SK-N-SH treated with all-trans-retinoic acid at 6 μM for 48 hours (cell line): ENCODE measurements around the gene FRMD4A.

Experiments
- ARNTL ChIP-seq: fragments of 450-650 bp; formaldehyde crosslinking; IDR thresholded peaks from 2 replicates; pipeline ENCODE4 v1.5.0; 2020; ENCODE audit warnings: low read depth, mild to moderate bottlenecking, moderate library complexity, borderline replicate concordance
- CSDC2 ChIP-seq: fragments of 250-450 bp; sonication (Bioruptor Pico); IDR thresholded peaks from 2 replicates; pipeline ENCODE4 v1.5.0; 2020; ENCODE audit warnings: mild to moderate bottlenecking, moderate library complexity
- OSR1 ChIP-seq: fragments of 250-450 bp; sonication (Bioruptor Pico); IDR thresholded peaks from 2 replicates; pipeline ENCODE4 v1.8.0; 2022; ENCODE audit warnings: moderate library complexity, mild to moderate bottlenecking, inconsistent platforms
- PPARA ChIP-seq: fragments of 250-450 bp; sonication (Bioruptor Pico); IDR thresholded peaks from 2 replicates; pipeline ENCODE4 v1.5.0; 2020; ENCODE audit warnings: mild to moderate bottlenecking, borderline replicate concordance
- SNAI2 ChIP-seq: fragments of 250-450 bp; sonication (Bioruptor Pico); IDR thresholded peaks from 2 replicates; pipeline ENCODE4 v1.5.0; 2020; ENCODE audit warnings: mild to moderate bottlenecking, moderate library complexity
- TCF4 ChIP-seq: fragments of 250-450 bp; sonication (Bioruptor Pico); IDR thresholded peaks from 2 replicates; pipeline ENCODE4 v1.8.0; 2021; ENCODE audit warnings: mild to moderate bottlenecking, moderate library complexity, borderline replicate concordance
- ZFP3 ChIP-seq: fragments of 250-450 bp; sonication (Bioruptor Pico); IDR thresholded peaks from 2 replicates; pipeline ENCODE4 v1.5.0; 2020; ENCODE audit warnings: mild to moderate bottlenecking, moderate library complexity
- ZFP30 ChIP-seq: fragments of 450-650 bp; formaldehyde crosslinking; IDR thresholded peaks from 2 replicates; pipeline ENCODE4 v1.5.0; 2022; ENCODE audit warnings: mild to moderate bottlenecking, moderate library complexity
- ZNF565 ChIP-seq: fragments of 450-650 bp; formaldehyde crosslinking; conservative IDR thresholded peaks from 2 replicates; pipeline ENCODE4 v1.5.0; 2020; ENCODE audit warnings: low read depth, mild to moderate bottlenecking, moderate library complexity
- ZNF8 ChIP-seq: fragments of 450-650 bp; formaldehyde crosslinking; IDR thresholded peaks from 2 replicates; pipeline ENCODE4 v1.5.0; 2020; ENCODE audit warnings: mild to moderate bottlenecking, moderate library complexity
- TF ChIP-seq, protein P1 (sequence below): fragments of 250-450 bp; sonication (Bioruptor Pico); IDR thresholded peaks from 2 replicates; pipeline ENCODE4 v1.8.0; 2020; ENCODE audit warnings: mild to moderate bottlenecking, moderate library complexity, borderline replicate concordance
- TF ChIP-seq, protein P2 (sequence below): fragments of 250-450 bp; sonication (Bioruptor Pico); IDR thresholded peaks from 2 replicates; pipeline ENCODE4 v1.5.1; 2020; ENCODE audit warnings: low read depth, mild to moderate bottlenecking, moderate library complexity
- TF ChIP-seq, protein P3 (sequence below): fragments of 250-450 bp; sonication (Bioruptor Pico); IDR thresholded peaks from 2 replicates; pipeline ENCODE4 v1.5.0; 2020; ENCODE audit warnings: mild to moderate bottlenecking, moderate library complexity

DNA sequence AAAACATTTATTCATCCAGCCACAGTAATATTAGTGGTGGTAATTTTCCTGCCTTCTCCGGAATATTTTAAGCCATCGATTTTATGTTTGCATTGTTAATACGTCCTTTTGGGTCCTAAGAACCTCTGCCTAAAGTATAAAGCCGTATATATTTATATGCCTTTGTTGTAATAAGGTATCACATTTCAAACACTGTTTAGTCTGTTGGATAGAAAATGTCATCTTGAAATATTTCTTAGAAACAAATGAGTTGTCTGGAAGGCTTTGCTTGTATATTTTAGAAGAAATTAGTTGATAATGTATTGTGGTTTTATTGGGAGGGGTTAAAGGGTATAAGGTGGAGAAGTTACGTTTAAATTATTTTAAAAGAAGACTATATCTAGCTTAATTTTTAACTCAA is 732.8 kb downstream of the FRMD4A start:
- TF ChIP-seq TCF4 (no peak), ZFP3 (CRISPR knock-in tag) (no peak), PPARA (no peak), SNAI2 (CRISPR knock-in tag) (no peak), OSR1 (CRISPR knock-in tag) (no peak), ZFP30 (CRISPR knock-in tag) (no peak), ZNF565 (CRISPR knock-in tag) (no peak), ARNTL (CRISPR knock-in tag) (no peak), CSDC2 (CRISPR knock-in tag) (no peak), ZNF8 (CRISPR knock-in tag) (no peak)
- TF ChIP-seq, protein P1, sequence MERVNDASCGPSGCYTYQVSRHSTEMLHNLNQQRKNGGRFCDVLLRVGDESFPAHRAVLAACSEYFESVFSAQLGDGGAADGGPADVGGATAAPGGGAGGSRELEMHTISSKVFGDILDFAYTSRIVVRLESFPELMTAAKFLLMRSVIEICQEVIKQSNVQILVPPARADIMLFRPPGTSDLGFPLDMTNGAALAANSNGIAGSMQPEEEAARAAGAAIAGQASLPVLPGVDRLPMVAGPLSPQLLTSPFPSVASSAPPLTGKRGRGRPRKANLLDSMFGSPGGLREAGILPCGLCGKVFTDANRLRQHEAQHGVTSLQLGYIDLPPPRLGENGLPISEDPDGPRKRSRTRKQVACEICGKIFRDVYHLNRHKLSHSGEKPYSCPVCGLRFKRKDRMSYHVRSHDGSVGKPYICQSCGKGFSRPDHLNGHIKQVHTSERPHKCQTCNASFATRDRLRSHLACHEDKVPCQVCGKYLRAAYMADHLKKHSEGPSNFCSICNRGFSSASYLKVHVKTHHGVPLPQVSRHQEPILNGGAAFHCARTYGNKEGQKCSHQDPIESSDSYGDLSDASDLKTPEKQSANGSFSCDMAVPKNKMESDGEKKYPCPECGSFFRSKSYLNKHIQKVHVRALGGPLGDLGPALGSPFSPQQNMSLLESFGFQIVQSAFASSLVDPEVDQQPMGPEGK (CRISPR knock-in tag) = no peak
- TF ChIP-seq, protein P2, sequence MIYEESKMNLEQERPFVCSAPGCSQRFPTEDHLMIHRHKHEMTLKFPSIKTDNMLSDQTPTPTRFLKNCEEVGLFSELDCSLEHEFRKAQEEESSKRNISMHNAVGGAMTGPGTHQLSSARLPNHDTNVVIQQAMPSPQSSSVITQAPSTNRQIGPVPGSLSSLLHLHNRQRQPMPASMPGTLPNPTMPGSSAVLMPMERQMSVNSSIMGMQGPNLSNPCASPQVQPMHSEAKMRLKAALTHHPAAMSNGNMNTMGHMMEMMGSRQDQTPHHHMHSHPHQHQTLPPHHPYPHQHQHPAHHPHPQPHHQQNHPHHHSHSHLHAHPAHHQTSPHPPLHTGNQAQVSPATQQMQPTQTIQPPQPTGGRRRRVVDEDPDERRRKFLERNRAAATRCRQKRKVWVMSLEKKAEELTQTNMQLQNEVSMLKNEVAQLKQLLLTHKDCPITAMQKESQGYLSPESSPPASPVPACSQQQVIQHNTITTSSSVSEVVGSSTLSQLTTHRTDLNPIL (CRISPR knock-in tag) = no peak
- TF ChIP-seq, protein P3, sequence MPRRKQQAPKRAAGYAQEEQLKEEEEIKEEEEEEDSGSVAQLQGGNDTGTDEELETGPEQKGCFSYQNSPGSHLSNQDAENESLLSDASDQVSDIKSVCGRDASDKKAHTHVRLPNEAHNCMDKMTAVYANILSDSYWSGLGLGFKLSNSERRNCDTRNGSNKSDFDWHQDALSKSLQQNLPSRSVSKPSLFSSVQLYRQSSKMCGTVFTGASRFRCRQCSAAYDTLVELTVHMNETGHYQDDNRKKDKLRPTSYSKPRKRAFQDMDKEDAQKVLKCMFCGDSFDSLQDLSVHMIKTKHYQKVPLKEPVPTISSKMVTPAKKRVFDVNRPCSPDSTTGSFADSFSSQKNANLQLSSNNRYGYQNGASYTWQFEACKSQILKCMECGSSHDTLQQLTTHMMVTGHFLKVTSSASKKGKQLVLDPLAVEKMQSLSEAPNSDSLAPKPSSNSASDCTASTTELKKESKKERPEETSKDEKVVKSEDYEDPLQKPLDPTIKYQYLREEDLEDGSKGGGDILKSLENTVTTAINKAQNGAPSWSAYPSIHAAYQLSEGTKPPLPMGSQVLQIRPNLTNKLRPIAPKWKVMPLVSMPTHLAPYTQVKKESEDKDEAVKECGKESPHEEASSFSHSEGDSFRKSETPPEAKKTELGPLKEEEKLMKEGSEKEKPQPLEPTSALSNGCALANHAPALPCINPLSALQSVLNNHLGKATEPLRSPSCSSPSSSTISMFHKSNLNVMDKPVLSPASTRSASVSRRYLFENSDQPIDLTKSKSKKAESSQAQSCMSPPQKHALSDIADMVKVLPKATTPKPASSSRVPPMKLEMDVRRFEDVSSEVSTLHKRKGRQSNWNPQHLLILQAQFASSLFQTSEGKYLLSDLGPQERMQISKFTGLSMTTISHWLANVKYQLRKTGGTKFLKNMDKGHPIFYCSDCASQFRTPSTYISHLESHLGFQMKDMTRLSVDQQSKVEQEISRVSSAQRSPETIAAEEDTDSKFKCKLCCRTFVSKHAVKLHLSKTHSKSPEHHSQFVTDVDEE = no peak
